Astrocyte (in vitro differentiated cells and primary cell): ENCODE data around the gene ZNRF2. TPM values are rescaled to one million over a fixed set of nuclear protein-coding genes. Genes with fewer than 3 reads are reported as not detected.

Source experiments
- DNase-seq: peaks from one replicate; pipeline ENCODE4 v3.0.0-alpha.2; 2010; ENCODE audit warnings: low read depth
- FAIRE-seq: peaks from 2 replicates; lab custom pipeline; 2011; peaks lifted over from hg19 to GRCh38; lab: Jason Lieb, UNC
- H2AFZ ChIP-seq: 2 replicates; pipeline ENCODE4 v1.6.0; 2012; ENCODE audit warnings: low read depth, low read length, inconsistent platforms
- H3K27ac ChIP-seq: 2 replicates; pipeline ENCODE4 v1.5.1; 2011; ENCODE audit warnings: low read depth, low read length, inconsistent platforms
- H3K27me3 ChIP-seq: 2 replicates; pipeline ENCODE4 v1.6.0; 2011; ENCODE audit warnings: low read length, inconsistent platforms; ENCODE audit not compliant: insufficient read depth
- H3K36me3 ChIP-seq: 2 replicates; pipeline ENCODE4 v1.5.1; 2011; ENCODE audit warnings: low read length, inconsistent platforms; ENCODE audit not compliant: insufficient read depth
- H3K4me1 ChIP-seq: 2 replicates; pipeline ENCODE4 v1.5.1; 2011; ENCODE audit warnings: low read length, inconsistent platforms; ENCODE audit not compliant: insufficient read depth
- H3K4me2 ChIP-seq: 2 replicates; pipeline ENCODE4 v1.6.0; 2012; ENCODE audit warnings: low read length, inconsistent platforms
- H3K4me3 ChIP-seq: 2 replicates; pipeline ENCODE4 v1.5.1; 2011; ENCODE audit warnings: low read depth, mild to moderate bottlenecking, low read length, inconsistent platforms; ENCODE audit not compliant: insufficient read depth
- H3K79me2 ChIP-seq: 2 replicates; pipeline ENCODE4 v1.6.0; 2012; ENCODE audit warnings: mild to moderate bottlenecking, low read length, inconsistent platforms; ENCODE audit not compliant: insufficient read depth
- H3K9ac ChIP-seq: 2 replicates; pipeline ENCODE4 v1.6.0; 2012; ENCODE audit warnings: mild to moderate bottlenecking, low read length, inconsistent platforms
- H3K9me3 ChIP-seq: 2 replicates; pipeline ENCODE4 v1.5.1; 2012; ENCODE audit warnings: low read depth, mild to moderate bottlenecking, low read length, inconsistent platforms; ENCODE audit not compliant: insufficient read depth
- H4K20me1 ChIP-seq: 2 replicates; pipeline ENCODE4 v1.6.0; 2012; ENCODE audit warnings: low read length, inconsistent platforms; ENCODE audit not compliant: insufficient read depth
- H3K27ac Mint-ChIP-seq: one replicate; pipeline ENCODE4 v1.8.0; 2021; ENCODE audit warnings: mild to moderate bottlenecking, mixed read lengths; ENCODE audit not compliant: unreplicated experiment
- H3K27me3 Mint-ChIP-seq: one replicate; pipeline ENCODE4 v1.8.0; 2021; ENCODE audit warnings: low read depth, mixed read lengths; ENCODE audit not compliant: unreplicated experiment
- H3K36me3 Mint-ChIP-seq: one replicate; pipeline ENCODE4 v1.8.0; 2021; ENCODE audit warnings: low read depth, mixed read lengths; ENCODE audit not compliant: unreplicated experiment
- H3K4me1 Mint-ChIP-seq: one replicate; pipeline ENCODE4 v1.8.0; 2021; ENCODE audit warnings: low read depth, mixed read lengths; ENCODE audit not compliant: unreplicated experiment
- H3K4me3 Mint-ChIP-seq: one replicate; pipeline ENCODE4 v1.8.0; 2021; ENCODE audit warnings: mild to moderate bottlenecking, moderate library complexity, mixed read lengths; ENCODE audit not compliant: unreplicated experiment
- H3K9me3 Mint-ChIP-seq: one replicate; pipeline ENCODE4 v1.8.0; 2021; ENCODE audit warnings: mild to moderate bottlenecking, mixed read lengths; ENCODE audit not compliant: unreplicated experiment
- EZH2 ChIP-seq: IDR thresholded peaks from 2 replicates; pipeline ENCODE4 v1.6.1; 2012; ENCODE audit warnings: mild to moderate bottlenecking, low read length, inconsistent platforms; ENCODE audit not compliant: insufficient read depth
- total RNA-seq: library from RNA; stranded (reverse); gene quantifications from 2 replicates; pipeline ENCODE4 v1.2.1, GENCODE V29; 2021
- TF ChIP-seq, protein P1 (sequence below): IDR thresholded peaks from 2 replicates; pipeline ENCODE4 v1.5.1; 2011; ENCODE audit warnings: low read depth, mild to moderate bottlenecking, inconsistent platforms, low read length, moderate library complexity; ENCODE audit not compliant: insufficient read depth

Gene ZNRF2
- total RNA-seq, 1 donor from 2014 or later: 9.9 TPM

- Histone ChIP-seq H3K4me3 (no peak overlapping the region), H4K20me1 (no peaks in the 10 kb centered on the region), H3K4me2 (no peak overlapping the region), H3K79me2 (peaks cover 2% of the 10 kb centered on the region), H3K9me3 (no peaks in the 10 kb centered on the region), H3K27me3 (no peaks in the 10 kb centered on the region), H2AFZ (no peak overlapping the region), H3K36me3 (no peaks in the 10 kb centered on the region), H3K4me1 (no peaks in the 10 kb centered on the region), H3K9ac (no peak overlapping the region), H3K27ac (no peak overlapping the region)
- peaks cover 17% of the 10 kb centered on the region for H3K4me1 Mint-ChIP-seq
- no peak overlapping the region for H3K4me3 Mint-ChIP-seq
- DNase-seq: no peak
- TF ChIP-seq, protein P1, sequence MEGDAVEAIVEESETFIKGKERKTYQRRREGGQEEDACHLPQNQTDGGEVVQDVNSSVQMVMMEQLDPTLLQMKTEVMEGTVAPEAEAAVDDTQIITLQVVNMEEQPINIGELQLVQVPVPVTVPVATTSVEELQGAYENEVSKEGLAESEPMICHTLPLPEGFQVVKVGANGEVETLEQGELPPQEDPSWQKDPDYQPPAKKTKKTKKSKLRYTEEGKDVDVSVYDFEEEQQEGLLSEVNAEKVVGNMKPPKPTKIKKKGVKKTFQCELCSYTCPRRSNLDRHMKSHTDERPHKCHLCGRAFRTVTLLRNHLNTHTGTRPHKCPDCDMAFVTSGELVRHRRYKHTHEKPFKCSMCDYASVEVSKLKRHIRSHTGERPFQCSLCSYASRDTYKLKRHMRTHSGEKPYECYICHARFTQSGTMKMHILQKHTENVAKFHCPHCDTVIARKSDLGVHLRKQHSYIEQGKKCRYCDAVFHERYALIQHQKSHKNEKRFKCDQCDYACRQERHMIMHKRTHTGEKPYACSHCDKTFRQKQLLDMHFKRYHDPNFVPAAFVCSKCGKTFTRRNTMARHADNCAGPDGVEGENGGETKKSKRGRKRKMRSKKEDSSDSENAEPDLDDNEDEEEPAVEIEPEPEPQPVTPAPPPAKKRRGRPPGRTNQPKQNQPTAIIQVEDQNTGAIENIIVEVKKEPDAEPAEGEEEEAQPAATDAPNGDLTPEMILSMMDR: no peak
- TF ChIP-seq EZH2: no peak
- no peaks in the 10 kb centered on the region for H3K9me3 Mint-ChIP-seq
- H3K36me3 Mint-ChIP-seq: no peaks in the 10 kb centered on the region
- no peak overlapping the region for H3K27ac Mint-ChIP-seq
- H3K27me3 Mint-ChIP-seq: no peaks in the 10 kb centered on the region
- no peak for FAIRE-seq
Measured at GRCh38 chr7:30315589-30315988, 31.2 kb downstream of the ZNRF2 start.

DNA sequence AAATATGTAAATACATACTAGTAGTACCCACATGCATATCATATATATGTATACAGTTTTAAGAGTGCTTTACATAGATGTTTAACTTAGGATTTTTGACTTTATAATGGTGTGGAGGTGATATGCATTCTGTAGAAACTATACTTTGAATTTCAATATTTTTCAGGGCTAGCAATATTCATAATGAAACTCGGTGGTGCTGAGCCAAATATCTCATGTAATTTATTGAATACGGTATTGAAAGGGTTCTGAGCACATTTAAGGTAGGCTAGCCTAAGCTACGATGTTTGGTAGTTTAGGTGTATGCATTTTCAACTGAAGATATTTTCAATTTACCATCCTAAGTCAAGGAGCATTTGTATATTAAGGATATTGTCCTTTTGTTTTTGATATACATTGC lies 36.0 kb downstream of the ZNRF2 start:
- Histone ChIP-seq H3K27me3 (no peaks in the 10 kb centered on the region), H3K4me1 (no peaks in the 10 kb centered on the region), H3K9me3 (no peaks in the 10 kb centered on the region), H2AFZ (no peak overlapping the region), H3K4me2 (no peak overlapping the region), H3K79me2 (peaks cover 3% of the 10 kb centered on the region), H3K9ac (no peak overlapping the region), H3K27ac (no peak overlapping the region), H4K20me1 (no peaks in the 10 kb centered on the region), H3K36me3 (no peaks in the 10 kb centered on the region), H3K4me3 (no peak overlapping the region)
- no peak overlapping the region for H3K4me3 Mint-ChIP-seq
- H3K9me3 Mint-ChIP-seq: no peaks in the 10 kb centered on the region
- DNase-seq (no peak), FAIRE-seq (peak; percentile 23)
- TF ChIP-seq, protein P1: no peak
- TF ChIP-seq EZH2: no peak
- peaks cover 2% of the 10 kb centered on the region for H3K36me3 Mint-ChIP-seq
- no peaks in the 10 kb centered on the region for H3K27me3 Mint-ChIP-seq
- H3K27ac Mint-ChIP-seq: no peak overlapping the region
- peaks cover 11% of the 10 kb centered on the region for H3K4me1 Mint-ChIP-seq

- no peaks in the 10 kb centered on the region for H3K9me3 ChIP-seq
- no peak overlapping the region for H3K27ac ChIP-seq
- peaks cover 3% of the 10 kb centered on the region for H3K79me2 ChIP-seq
- DNase-seq: no peak
- Mint-ChIP-seq H3K4me3 (no peak overlapping the region), H3K36me3 (peaks cover 2% of the 10 kb centered on the region), H3K27ac (no peak overlapping the region), H3K27me3 (no peaks in the 10 kb centered on the region), H3K9me3 (no peaks in the 10 kb centered on the region), H3K4me1 (peaks cover 11% of the 10 kb centered on the region)
- no peak for TF ChIP-seq EZH2
- TF ChIP-seq, protein P1: no peak
- H2AFZ ChIP-seq: no peak overlapping the region
- H3K9ac ChIP-seq: peak overlapping the region; percentile 26
- H3K4me3 ChIP-seq: no peak overlapping the region
- FAIRE-seq: no peak
- no peaks in the 10 kb centered on the region for H4K20me1 ChIP-seq
- H3K27me3 ChIP-seq: no peaks in the 10 kb centered on the region
- H3K4me2 ChIP-seq: peak overlapping the region; percentile 72
- H3K36me3 ChIP-seq: no peaks in the 10 kb centered on the region
- no peaks in the 10 kb centered on the region for H3K4me1 ChIP-seq
Measured at GRCh38 chr7:30321089-30321881, 36.9 kb downstream of the ZNRF2 start.
